Renal pelvis (tissue), 4 donors: ENCODE measurements around the gene RFTN1. TPM values are rescaled to one million over a fixed set of nuclear protein-coding genes. Genes with fewer than 3 reads are reported as not detected.

Experiments
- DNase-seq: peaks from one replicate; pipeline ENCODE4 v3.0.0-alpha.2; 2013
- polyA plus RNA-seq, 3 donors: library from polyadenylated mRNA; unstranded; fragments of 120-200 nt; gene quantifications; one replicate each; pipeline ENCODE4 v1.2.1, GENCODE V29; 2013; ENCODE audit not compliant: insufficient read length in 3 of 3

RFTN1 gene
- polyA plus RNA-seq, 3 donors, result 25.1 to 32.5 (median 31.6) TPM

DNA sequence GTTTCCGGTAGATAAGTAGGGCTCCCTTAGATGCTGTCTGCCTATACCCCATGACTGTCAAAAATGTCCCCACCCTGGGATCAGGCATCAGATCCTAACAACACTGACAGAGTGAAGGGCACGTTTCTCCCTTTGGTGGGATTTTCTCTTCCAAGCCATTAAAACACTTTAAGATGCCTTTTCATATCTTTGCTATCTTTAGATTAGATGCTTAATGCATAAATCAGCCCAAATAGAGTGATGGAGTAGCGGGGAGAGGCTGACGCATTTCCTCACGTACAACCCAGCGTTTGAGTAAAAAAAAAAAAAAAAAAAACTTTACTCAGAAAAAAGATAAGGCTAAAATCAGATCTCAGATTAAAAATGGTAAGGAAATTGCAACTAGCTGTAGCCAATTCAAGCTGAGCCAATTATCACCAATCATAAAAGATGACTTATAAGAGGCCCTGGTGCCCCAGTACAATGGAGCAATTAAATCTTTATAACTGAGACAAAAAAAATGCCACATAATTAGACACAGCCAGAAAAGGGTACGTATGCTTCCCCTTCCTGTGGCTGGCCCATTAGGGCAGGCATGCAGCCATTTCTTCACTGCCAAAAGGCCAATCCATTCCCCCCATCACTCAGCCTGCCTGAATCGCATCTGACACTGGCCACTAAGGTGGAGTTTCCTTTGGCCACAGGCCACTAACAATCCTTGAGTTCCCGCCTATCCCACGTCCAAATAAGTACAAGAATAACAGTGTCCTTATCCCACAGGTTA is 45.0 kb downstream of the RFTN1 start:
- DNase-seq, result no peak

DNA sequence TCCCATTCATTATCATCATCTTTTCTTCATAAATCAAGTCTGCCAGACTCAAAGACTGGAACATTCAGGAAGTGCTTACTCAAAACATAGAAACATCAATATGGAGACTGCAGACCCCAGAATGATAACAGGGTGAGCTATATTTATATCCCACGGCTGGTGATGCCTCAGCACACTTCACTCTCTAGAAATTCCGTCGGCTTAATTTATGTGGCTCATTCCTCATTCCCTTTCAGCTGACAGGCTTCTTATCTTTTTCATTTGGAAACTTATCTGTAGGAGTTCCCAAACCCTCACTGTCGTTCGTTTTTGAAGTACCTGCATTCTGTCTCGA is 45.5 kb downstream of the RFTN1 start:
- DNase-seq, result no peak

DNA sequence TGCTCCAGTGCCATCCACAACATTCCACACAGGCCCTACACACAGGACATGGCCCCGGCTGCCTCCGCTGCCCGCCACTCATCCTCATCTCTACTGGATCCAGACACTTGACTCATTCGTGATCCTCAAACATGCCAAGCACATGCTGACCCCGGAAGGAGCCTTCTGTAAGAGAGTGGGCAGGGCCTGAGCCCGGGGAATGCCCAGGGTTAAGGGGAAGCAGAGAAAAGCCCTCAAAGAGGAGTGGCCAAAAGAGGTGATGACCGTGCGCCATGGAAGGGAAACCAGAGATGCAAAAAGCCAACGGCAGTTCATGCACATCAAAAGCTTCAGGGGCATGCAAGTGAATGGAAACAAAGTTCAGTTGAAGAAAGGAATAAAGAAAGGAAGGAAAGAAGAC is 46.1 kb downstream of the RFTN1 start:
- no peak for DNase-seq

DNA sequence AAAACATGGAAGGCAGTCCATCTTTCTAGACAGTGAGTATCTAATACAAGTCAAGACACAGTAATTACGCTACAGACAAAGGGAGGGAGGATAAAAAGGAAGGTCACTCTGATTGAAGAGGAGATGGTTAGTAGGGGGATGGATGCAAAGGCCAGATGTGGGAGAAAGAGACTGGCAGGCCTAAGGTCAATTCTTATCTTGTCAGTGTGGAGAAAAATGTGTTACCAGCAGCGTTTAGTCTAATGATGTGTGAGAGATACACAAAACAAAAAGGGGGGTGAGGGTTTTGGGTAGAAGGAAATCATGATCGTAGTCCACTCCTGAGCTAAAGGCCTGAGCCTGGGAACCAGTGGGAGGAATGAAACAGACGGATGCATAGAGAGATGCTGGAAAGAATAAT is 46.7 kb downstream of the RFTN1 start:
- no peak for DNase-seq

DNA sequence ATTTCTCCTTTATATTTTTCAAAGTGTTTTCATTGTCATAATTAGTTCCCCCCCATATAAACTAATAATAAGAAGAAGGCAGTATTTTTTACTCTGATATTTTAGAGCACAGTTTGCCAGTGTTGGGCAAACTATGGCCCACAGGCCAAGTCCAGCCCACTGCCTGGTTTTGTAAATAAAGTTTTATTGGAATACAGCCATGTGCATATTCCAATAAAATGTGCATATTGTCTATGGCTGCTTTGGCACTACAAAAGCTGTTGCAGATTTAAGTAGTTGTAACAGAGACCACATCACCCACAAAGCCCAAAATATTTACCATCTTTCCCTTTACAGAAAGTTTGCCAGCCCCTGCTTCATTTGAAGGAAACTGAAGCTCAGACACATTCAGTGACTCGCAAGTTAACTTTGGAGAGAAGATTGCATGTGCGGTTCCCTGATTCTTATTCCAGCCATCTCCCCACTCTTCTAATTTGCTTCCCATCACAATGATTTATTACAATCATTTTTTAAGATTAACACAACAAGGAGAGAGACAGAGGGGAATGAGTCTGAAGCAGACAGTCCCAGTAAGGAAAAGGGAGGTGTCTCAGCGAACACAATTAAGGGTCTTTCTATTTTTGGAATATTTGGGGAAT is 48.9 kb downstream of the RFTN1 start:
- no peak for DNase-seq

DNA sequence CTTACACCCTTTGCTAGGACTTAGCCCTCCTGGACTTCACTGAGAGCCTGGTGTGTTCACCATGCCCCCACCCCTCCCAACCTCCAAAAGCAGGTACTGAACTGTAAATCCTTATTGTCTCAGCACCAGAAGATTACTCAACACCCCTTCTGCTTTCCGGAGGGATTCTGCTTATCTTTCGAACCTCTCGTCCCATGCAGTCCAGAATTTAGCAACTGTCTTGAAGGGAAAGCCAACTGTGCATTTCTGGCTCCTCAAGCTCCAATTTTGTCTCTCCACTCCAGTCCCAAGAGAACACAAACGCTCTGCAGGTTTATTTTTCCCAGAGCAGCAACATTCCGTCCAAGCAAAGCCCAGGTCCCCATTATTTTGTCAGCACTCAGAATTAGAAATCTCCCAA is 49.6 kb downstream of the RFTN1 start:
- DNase-seq, result no peak

DNA sequence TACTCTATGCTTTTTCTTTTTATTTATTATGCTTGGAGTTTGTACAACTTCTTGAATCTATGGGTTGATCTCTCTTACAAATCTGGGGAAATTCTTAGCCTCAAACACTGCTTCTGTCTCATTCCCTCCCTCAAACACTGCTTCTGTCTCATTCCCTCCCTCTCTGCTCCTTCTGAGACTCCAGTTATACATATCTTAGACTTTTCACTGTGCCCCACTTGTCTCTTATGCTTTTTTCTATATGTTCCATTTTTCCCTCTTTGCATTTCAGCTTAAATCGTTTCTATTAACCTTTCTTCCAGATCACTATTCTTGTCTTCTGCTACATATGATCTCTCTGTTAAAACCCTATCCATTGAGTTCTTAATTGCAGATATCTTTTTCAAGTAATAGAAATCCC is 50.4 kb downstream of the RFTN1 start:
- no peak for DNase-seq

DNA sequence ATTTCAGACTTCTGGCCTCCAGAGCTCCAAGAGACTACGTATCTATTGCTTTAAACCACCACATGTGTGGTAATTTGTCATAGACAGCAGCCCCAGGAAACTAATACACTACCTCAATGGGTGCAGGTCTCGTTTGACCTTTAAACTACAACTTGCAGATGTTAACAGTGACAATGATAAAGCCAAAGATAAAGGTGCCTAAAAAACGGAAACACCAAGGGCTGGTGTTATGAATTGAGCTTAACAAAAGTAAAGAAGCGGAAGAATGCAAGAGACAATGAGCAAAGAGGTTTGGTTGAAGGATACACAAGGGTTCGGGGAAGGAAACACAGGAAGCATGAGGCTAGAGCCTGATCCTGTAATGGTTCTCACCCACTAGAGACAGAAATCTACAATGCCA is 50.8 kb downstream of the RFTN1 start:
- no peak for DNase-seq

DNA sequence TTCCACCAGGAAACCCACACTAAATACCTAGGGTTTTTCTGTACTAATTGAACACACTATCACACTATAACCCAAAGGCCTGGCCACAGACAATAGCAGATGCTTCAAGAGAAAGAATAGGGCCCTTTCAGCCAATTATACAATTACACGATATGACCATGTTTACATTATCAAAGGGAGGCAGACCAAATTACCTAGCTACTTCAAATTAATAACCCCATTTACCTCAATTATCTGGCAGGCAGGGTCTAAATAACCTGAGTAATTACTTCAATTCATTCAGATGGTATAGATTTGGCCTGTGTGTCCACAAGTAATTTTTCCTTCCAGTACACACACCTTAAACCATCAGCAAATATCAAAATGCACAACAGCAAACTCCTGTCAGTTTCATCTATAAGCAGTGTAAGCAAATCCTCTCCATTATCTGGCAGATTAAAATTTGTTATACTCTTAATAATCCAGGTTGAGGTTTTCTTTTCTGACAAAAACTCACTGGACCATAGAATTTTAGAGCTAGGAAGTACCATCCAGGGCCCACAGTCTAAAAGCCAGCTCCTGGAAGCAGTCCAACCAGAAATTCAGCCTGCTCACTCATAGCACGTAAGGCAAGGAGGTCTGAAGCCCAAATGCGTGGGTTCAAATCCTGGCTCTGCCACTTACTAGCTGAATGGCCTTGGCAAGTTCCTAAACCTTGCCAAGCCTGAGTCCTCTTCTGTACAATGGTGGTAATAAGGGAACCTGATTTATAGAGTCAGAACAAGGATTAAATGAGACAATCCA is 51.8 kb downstream of the RFTN1 start:
- DNase-seq, result no peak

DNA sequence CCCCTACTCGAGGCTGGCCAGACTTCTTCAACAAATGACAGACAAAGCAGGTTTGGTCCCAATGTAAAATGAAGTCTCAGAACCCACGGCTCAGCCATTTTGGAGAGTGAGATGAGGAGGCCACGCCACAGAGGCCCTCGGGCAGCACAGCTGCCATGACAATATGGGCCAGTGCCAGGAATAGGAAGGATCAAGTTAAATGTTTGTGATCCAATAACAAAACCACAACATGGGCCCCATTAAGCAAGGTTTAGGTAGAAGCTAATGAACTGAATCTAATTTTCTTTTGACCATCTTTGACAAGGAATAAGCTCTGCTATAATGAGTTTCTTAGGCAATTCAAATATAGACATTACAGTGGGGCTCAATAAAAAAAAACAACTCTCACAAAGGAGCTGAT is 52.6 kb downstream of the RFTN1 start:
- DNase-seq, result no peak

DNA sequence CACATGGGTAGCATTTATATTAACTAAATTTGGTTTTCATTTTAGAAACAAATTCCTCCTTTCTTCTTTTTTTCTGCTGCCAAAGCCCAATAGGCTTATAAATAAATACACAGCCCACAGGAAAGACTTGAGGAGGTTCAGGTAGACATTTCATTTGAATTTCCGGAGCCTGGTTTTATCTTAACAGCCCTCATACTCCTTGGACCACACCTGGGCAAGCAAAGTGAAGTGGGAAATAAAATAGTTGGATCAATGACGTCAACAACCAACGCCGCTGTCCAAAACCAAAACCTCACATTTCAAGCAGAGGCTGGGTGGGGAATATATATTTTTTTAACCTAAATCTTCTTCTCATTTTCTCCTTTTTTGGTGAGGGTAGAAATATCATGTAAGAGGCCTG is 53.2 kb downstream of the RFTN1 start:
- no peak for DNase-seq

DNA sequence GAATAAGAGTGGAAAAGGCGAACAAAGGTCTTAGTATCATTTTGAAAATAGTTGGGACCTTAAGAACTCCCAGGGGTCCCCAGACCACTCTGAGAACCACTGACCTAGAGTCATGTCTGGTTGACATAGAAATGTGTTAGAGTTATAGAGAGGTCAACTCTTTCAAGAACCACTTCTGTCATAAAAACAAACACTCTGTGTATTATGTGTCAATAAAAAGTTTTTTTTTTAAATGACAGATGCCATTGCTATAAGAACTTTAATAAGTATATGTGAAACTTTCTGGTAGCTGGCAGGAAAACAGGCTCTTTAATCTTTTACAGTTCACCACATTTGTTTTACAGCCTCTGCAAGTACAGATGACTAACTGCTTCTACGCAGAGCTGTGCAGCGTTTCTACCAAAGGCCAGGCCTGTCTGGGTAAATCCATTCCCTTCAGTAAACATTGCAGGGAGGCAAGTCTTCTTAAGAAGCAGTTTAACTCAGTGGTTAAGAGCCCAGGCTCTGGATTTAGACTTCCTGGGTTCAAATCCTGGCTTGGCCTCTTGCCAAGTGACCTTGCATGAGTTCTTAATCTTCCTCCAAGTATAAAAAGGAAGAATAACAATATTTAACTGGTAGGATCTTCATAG is 56.6 kb downstream of the RFTN1 start:
- DNase-seq, result no peak

DNA sequence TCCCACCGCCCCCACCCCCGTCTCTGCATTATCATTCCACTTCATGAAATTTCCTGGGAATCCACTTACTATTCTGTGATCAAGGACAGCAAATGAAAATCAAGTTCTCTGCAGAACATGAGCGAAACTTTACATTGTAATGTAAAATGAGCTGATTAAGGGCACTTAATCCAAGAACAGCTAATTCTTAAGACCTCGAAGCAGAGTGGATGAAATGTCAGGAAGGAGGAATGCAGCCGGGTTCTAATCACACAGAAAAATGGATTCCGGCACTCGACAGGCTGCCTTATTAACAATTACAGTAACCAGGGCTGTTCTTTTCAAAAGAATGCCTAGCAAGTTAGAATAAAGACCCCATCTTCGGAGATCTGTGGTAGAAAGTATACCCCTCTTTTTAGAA is 57.5 kb downstream of the RFTN1 start:
- DNase-seq, result no peak

DNA sequence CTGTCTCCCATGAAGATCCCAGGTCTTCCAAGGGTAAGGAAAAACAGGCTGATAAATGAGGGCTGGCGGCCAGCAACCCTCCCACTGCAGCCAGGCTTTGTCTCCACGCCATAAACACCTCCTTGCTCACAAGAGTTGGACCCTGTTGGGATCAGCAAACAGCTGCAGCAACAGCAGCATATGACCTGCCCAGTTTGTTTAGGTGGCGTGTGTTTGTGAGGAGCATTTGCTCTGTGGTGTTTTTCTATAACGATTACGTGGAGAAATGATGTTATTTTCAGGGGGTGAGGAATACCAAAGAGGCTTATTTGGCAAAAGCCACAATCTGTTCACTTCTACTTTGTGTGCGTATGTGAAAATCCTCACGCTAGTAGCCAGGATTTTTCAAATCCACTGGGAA is 58.5 kb downstream of the RFTN1 start:
- no peak for DNase-seq

DNA sequence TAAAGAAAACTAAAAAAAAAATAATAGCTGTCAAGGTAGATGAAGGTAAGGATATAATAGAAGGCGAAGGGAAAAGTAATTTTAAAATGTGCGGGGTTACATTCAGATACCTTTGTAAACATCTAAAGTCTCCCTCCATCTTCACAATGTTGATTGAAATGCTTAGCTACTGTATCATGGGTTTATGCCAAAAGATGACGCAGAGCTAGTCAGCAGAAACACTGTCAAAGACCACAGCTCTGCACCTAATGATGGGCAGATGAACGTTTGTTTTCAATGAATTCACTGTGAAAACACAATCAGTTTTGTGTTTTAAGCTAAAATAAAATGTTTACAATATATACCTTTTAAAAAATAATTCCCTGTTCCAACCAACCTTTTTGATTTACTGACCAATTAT is 61.2 kb downstream of the RFTN1 start:
- no peak for DNase-seq

DNA sequence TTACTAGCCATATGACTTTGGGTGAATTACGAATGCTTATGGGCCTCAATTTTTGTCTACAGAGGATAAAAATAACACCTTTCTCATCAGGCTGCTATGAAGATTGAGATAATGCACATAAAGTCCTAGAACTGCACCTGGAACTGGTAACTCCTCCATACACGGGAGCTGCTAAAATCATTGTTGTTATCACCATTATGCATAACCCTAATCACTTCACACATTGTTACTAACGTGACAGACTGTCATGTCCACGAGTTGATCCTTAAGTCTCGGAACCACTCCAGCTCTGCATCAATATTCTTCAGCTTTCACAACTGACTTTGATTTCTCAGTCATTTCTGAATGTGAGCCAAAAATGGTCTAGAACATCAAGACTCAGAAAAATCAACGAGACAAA is 64.1 kb downstream of the RFTN1 start:
- no peak for DNase-seq

DNA sequence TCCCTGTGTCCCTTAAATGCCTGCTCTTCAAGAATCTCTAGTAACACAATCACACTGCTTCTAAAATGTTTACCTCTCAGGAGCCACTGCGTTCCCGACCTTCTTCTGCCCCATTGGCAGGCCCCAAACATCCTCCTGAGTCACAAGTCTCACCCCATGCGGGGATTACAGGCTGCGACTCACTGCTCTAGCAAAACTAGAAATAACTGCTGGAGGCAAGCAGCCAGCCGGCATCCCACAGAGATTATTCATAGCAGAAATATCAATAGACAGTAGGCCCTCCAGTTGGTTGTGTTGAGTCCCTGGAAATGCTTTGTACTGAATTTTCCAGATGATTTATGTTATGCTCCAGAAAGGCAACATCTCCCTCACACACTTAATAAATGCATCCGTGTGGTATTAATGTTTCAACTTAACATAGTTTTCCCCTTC is 64.8 kb downstream of the RFTN1 start:
- no peak for DNase-seq

DNA sequence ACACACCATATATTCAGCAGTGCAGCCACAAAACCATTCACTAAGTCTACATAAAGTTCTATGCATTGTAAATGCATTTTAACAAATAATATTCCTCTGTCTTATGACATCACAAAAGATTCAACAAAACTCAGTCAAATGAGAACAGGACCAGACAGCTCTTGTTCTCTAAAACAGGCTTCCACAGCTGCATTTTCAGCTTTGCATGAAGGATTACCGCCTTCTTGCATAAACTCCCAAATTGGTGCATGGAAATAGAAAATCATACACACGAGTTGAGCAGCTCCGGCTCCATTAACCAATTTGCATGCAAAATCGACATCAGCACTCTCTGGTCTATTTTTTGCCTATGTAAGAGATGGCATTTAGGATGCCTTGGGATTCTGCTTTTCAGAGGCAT is 66.4 kb downstream of the RFTN1 start:
- DNase-seq, result no peak

DNA sequence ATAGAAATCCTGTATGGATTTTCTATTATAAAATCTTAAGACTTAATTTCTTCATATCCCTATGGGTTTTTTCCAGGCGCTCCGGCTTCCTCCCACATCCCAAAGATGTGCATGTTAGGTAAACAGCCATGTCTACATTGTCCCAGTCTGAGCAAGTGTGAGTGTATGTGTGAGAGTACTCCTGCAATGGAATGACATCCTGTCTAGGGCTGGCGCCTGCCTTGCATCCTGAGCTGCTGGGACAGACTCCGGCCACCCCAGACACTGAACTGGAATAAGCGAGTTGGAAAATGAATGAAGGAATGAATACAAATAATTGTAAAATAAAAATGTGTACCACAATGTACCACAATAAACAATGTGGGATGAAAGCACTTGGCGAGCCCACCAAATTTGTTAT is 69.2 kb downstream of the RFTN1 start:
- DNase-seq, result no peak

DNA sequence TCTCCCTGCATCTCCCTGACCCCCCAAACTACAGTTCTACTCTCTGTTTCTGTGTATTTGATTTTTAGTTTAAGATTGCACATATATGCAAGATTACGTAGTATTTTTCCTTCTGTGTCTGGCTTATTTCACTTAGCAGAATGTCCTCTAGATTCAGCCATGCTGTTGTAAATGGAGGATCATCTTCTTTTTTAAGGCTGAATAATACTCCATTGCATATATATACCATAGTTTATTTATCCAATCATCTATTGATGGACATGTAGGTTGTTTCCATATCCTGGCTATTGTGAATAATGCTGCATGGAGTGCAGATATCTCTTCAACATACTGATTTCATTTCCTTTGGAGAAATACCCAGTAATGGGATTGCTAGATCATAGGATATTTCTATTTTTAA is 70.8 kb downstream of the RFTN1 start:
- DNase-seq, result no peak

DNA sequence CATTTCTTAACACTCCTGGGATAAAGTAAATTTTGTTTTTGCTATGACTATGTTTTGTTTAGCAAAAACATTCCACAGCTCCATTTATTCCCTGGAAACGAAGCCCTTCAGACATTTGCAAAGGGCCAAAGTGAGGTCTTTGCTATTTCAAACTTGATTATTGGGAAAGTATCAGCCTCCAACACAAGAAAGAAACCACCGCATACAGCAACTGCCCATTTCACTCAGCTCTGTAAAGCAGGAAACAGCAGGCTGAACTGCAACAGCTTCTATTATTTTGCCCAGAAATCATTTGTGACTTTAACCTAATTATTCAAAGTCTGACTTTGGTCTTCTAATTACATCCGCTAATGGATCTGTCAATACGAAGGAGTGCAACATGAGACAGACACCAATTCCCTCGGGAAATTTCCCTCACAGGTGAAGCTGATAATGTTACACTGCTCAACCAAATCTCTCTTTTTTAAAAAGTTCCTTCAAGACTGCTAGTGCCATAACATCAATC is 72.1 kb downstream of the RFTN1 start:
- DNase-seq, result no peak

DNA sequence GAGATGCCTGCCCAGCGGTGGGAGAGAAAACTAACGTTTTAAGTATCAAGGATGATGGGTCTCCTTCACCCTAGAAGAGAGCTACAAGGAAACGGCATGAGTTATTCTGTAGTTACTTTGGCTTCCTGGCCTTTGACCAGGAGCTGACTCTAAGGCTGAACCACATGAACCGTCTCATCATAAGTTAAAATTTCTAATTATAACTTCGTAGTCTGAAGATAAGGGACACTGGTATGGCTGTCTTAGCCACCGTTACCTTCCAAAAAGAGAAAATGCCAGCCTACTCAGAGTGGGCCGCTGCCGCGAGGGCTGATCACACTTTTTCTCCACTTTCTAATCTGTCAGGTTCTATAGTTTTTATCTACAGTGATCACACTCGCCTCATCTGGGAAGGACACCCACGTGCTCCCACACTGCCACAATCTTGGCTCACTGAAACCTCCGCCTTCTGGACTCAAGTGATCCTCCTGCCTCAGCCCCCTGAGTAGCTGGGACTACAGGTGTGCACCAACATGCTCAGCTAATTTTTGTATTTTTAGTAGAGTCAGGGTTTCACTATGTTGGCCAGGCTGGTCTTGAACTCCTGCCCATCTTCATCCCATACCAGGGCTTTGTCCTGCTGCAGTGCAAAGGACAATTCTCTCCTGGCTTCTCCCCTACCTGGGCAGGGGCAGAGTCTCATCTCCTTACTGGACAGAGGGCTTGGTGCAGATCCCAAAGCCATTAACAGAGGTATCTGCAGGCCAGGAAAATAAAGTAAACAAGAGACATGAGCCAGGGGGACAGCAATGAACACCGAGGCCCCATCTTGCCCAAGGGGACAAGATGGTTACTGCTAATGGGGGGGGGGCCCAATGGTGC is 73.4 kb downstream of the RFTN1 start:
- no peak for DNase-seq
